GM12873 (cell line): ENCODE measurements around the gene FZD7.

Experiments
- TF ChIP-seq, protein P1 (sequence below): IDR thresholded peaks from 2 replicates; pipeline ENCODE4 v1.5.1; 2012; ENCODE audit warnings: low read depth, mild to moderate bottlenecking, moderate library complexity, low read length, control low read depth; ENCODE audit not compliant: insufficient read depth; ENCODE audit errors: missing control alignments

The FZD7 gene

DNA sequence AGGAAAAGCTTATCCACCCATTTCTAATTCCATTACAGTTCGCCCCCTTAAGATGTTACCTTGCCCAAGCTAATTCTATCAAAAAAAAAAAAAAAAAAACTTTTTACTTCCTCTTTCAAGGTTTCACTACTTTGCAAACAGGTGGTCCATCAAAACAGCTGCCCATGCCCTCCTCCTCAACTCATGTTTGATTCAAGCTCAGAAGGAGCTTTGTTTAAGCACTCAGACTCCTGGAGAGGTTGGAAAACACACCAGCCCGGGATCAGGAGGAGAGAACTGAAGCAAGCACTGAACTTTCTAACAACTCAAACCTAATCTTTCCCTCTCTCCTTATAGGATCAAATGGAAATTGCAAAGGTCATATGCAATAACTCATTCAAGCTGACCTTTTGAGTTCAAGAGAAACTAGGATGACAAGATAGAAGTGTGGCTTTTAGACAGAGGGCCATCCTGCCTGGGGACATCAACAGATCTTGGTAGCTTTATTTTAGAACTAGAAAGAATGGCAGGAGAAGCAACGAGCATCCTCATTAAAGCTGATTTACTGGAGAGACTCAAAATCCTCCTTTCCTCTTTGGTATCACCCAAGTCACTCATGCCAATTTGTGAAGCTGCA lies 28.3 kb upstream of the FZD7 start:
- TF ChIP-seq, protein P1, sequence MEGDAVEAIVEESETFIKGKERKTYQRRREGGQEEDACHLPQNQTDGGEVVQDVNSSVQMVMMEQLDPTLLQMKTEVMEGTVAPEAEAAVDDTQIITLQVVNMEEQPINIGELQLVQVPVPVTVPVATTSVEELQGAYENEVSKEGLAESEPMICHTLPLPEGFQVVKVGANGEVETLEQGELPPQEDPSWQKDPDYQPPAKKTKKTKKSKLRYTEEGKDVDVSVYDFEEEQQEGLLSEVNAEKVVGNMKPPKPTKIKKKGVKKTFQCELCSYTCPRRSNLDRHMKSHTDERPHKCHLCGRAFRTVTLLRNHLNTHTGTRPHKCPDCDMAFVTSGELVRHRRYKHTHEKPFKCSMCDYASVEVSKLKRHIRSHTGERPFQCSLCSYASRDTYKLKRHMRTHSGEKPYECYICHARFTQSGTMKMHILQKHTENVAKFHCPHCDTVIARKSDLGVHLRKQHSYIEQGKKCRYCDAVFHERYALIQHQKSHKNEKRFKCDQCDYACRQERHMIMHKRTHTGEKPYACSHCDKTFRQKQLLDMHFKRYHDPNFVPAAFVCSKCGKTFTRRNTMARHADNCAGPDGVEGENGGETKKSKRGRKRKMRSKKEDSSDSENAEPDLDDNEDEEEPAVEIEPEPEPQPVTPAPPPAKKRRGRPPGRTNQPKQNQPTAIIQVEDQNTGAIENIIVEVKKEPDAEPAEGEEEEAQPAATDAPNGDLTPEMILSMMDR, result no peak

DNA sequence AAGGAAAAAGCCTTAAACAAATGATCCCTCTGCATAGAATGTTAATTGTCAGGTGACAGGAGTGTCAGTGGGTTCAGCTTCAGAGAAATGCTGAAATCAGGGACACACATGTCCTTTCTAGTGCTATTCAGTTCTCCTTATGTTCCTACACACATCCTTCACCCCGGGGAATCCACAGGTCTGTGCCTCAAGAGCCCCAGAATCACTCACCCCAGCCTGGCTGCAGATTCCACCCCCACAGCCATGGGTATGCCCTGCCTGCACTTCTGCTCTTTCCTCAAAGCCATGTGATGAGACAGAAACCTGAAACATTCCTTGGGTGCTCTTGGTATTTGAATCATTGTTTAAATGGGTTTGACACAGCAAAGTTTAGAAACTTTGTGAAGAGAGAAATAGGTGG lies 27.4 kb upstream of the FZD7 start:
- TF ChIP-seq, protein P1, result no peak

DNA sequence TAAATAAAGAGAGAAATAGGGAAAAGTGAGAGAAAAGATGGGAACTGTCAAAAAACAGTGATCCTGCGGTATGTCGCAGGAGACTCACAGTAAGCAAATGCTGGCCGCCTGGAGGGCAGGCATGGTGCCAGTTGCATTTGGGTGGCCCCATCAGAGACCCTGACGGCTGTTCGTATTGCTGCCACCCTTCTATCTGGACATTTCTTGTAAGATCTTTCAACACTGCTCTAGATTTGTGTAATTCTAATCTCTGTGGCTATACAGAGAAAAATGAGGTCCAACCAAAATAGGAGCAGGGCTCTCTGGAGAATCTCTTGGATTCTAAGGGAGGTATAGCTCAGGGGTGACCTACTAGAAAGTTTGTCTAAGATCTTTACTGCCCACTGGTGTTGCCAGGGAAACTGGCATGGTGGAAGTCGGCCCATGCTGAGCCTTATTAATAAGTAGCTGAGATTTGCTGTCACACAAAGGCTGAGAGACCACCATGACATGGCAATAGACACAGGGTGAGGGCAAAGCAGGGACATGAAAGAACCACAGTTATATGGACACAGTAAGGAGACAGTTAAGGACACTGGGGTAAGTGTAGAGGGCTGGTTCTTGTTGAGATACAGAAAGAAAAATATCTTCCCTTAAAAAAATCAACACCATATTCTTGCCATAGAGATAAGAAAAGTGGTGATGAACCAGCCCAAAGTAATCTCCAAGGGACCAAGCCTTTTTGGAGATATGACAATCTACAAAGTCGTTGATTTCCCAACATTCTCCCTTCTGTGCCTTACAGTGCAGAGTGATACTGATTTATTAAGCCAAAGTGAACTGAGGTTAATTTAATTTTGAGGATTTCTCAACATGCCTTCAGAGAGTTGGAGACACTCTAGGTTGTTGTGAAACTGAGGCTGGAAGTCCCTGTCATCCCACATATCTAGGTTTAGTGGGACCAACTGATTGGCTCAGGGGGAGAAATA lies 26.4 kb upstream of the FZD7 start:
- TF ChIP-seq, protein P1, result no peak

DNA sequence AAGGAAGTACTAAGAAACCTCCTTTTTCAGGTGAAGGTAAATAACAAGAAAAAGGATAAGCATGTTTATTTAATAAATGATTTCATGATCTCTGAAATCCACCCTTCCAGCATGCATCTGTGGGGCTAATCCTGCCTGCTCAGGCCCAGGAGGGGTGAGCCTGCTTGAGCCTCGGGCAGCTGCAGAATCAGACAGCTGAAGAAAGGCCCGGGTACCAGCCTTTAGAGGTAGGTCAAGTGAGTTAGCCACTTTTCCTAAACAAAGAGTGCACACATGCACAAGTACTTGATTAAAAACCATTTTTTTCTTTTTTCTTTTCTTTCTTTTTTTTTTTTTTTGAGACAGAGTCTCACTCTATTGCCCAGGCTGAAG lies 25.7 kb upstream of the FZD7 start:
- TF ChIP-seq, protein P1, result no peak

DNA sequence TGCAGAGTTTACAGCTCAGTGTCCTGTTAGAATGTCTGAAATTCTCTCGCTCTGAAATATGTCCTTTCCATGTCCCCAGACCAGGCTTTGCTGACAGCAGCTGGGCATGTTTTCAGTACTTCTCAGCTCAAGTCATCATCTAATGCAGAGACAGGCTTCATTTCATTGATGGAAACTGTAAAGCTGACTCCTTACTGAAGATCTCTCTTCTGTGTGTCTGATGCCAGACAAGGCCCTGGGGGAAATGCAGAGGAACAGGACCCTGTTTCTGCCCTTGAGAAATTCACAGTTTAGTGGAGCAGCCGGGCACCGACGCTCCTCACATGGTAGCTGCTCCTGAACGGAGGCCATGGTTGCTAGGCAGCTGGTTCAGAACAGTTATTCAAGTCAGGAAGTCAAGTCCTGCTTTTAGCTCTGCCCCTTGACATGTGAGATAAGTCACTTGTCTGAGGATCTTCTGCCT lies 24.6 kb upstream of the FZD7 start:
- TF ChIP-seq, protein P1, result no peak

DNA sequence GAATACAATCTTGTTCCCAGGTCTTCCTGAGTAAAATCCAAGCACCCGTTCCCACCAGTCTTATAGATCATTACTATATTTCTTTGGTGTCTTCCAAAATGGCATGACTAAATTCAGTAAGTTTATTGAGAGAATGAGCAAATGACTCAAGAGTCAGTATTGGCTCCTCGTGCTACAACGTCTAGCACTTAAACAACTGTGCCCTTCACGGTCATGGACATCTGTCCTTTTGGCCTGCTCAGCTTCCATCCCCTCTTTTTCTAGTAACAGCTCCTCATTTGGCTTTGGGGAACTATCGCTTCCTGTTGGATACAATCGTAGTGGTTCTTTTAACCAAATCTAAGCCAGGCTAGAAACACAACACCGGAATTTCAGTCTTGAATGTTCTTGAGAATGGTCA lies 24.1 kb upstream of the FZD7 start:
- TF ChIP-seq, protein P1, result no peak

DNA sequence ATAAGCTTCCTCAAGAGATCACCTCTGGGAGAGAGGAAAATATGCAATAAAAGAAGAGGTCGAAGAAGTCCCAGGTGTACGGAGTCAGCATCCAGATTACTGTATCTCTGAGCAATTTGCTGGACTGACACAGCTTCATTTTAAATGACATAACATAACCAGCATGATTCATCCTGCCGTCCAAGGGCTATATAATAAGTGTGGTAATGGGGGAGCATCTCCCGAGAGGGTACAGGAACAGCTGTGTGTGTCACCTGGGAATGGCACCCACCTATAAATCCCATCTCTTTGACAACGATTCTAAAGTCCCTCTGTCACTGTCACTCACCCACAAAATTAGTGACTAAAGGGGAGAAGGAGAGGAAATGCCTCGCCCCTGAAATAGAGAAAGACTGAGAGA lies 19.3 kb upstream of the FZD7 start:
- TF ChIP-seq, protein P1, result no peak
